Measurements from ENCODE around the gene HIVEP3.

- no peak for TF ChIP-seq EZH2 (IDR thresholded peaks at IDR 0.05)
- no peak for TF ChIP-seq POLR2AphosphoS5 (IDR thresholded peaks at IDR 0.05; ENCODE audit: borderline replicate concordance, low read depth, low read length)
Observed at GRCh38 chr1:41479000-41479807, 439.5 kb downstream of the HIVEP3 start.
